HG03139 (cell line): ENCODE measurements around the gene PEAR1.

Experiments
- ATAC-seq: cut with Tn5 transposase; IDR thresholded peaks from one replicate; pipeline ENCODE4 v1.9.1; 2021; ENCODE audit not compliant: unreplicated experiment

The PEAR1 gene

GRCh38 chr1:156935505-156936128 lies 42.1 kb downstream of the PEAR1 start:
- no peak for ATAC-seq

GRCh38 chr1:156936191-156936590 lies 42.7 kb downstream of the PEAR1 start:
- ATAC-seq = no peak

- ATAC-seq = no peak
Observed at GRCh38 chr1:156936721-156937220, 43.3 kb downstream of the PEAR1 start.

- no peak for ATAC-seq
Observed at GRCh38 chr1:156937883-156938282, 44.4 kb downstream of the PEAR1 start.

- ATAC-seq = no peak
Observed at GRCh38 chr1:156938813-156939212, 45.3 kb downstream of the PEAR1 start.

- no peak for ATAC-seq
Observed at GRCh38 chr1:156939786-156940334, 46.3 kb downstream of the PEAR1 start.

GRCh38 chr1:156941675-156942074 lies 48.2 kb downstream of the PEAR1 start:
- no peak for ATAC-seq

GRCh38 chr1:156942176-156942575 lies 48.7 kb downstream of the PEAR1 start:
- ATAC-seq = no peak

- ATAC-seq = no peak
Observed at GRCh38 chr1:156942576-156942975, 49.1 kb downstream of the PEAR1 start.

- no peak for ATAC-seq
Observed at GRCh38 chr1:156943756-156944155, 50.2 kb downstream of the PEAR1 start.

GRCh38 chr1:156944268-156944667 lies 50.8 kb downstream of the PEAR1 start:
- no peak for ATAC-seq

GRCh38 chr1:156944848-156945247 lies 51.3 kb downstream of the PEAR1 start:
- no peak for ATAC-seq

GRCh38 chr1:156945881-156946661 lies 52.6 kb downstream of the PEAR1 start:
- ATAC-seq = no peak

- ATAC-seq = no peak
Observed at GRCh38 chr1:156947127-156947526, 53.6 kb downstream of the PEAR1 start.

GRCh38 chr1:156947818-156948525 lies 54.5 kb downstream of the PEAR1 start:
- ATAC-seq = no peak

- no peak for ATAC-seq
Observed at GRCh38 chr1:156948708-156949107, 55.2 kb downstream of the PEAR1 start.

GRCh38 chr1:156949127-156949526 lies 55.6 kb downstream of the PEAR1 start:
- no peak for ATAC-seq

- ATAC-seq = no peak
Observed at GRCh38 chr1:156951371-156951770, 57.9 kb downstream of the PEAR1 start.

- ATAC-seq = no peak
Observed at GRCh38 chr1:156953571-156953970, 60.1 kb downstream of the PEAR1 start.

- ATAC-seq = no peak
Observed at GRCh38 chr1:156956333-156956732, 62.8 kb downstream of the PEAR1 start.

- no peak for ATAC-seq
Observed at GRCh38 chr1:156957634-156958033, 64.1 kb downstream of the PEAR1 start.
